GM12878 (cell line): ENCODE data around the gene CWC22.
A peak's percentile ranks its signal among the peaks of the same experiment; 100 is the strongest.

Source experiments
- CHD2 ChIP-seq: IDR thresholded peaks from 2 replicates; pipeline ENCODE4 v1.6.1; 2011; ENCODE audit warnings: low read depth, low read length, improper control_type of control experiment, borderline replicate concordance
- EZH2 ChIP-seq: IDR thresholded peaks from 2 replicates; pipeline ENCODE4 v1.6.1; 2012; ENCODE audit warnings: low read depth, mild to moderate bottlenecking, control low read depth, inconsistent platforms, low read length, borderline replicate concordance; ENCODE audit not compliant: control insufficient read depth
- MYC ChIP-seq: IDR thresholded peaks from 2 replicates; pipeline ENCODE4 v1.6.1; 2011; ENCODE audit warnings: mild to moderate bottlenecking, low read length, moderate library complexity, inconsistent platforms; ENCODE audit not compliant: insufficient read depth, insufficient replicate concordance, insufficient read length, severe bottlenecking
- NFYA ChIP-seq: IDR thresholded peaks from 2 replicates; pipeline ENCODE4 v1.6.1; 2011; ENCODE audit warnings: low read depth, mild to moderate bottlenecking, low read length, improper control_type of control experiment, borderline replicate concordance
- NKRF ChIP-seq: fragments of 450-650 bp; conservative IDR thresholded peaks from 2 replicates; pipeline ENCODE4 v1.6.1; 2017; ENCODE audit warnings: mild to moderate bottlenecking, moderate library complexity
- POLR2A ChIP-seq: IDR thresholded peaks from 2 replicates; pipeline ENCODE4 v1.6.1; 2011; ENCODE audit warnings: low read depth, mild to moderate bottlenecking, low read length
- RELA ChIP-seq: fragments of 450-650 bp; IDR thresholded peaks from 2 replicates; pipeline ENCODE4 v1.8.0; 2014; ENCODE audit warnings: borderline replicate concordance; ENCODE audit not compliant: partially characterized antibody
- RFX5 ChIP-seq: IDR thresholded peaks from 2 replicates; pipeline ENCODE4 v1.6.1; 2011; ENCODE audit warnings: low read depth, low read length, improper control_type of control experiment
- TARDBP ChIP-seq: IDR thresholded peaks from 2 replicates; pipeline ENCODE4 v1.6.1; 2016; ENCODE audit warnings: borderline replicate concordance
- TF ChIP-seq, protein P1 (sequence below), 3 experiments: IDR thresholded peaks in 2 of 3; conservative IDR thresholded peaks in 1 of 3; 2 replicates each; pipeline ENCODE4 v1.5.1; 2011; ENCODE audit warnings: low read depth in 3 of 3, low read length in 3 of 3, mild to moderate bottlenecking in 3 of 3, control low read depth in 2 of 3, moderate library complexity in 2 of 3, inconsistent platforms in 1 of 3, mixed read lengths in 1 of 3; ENCODE audit not compliant: control insufficient read depth in 2 of 3, insufficient read depth in 1 of 3; ENCODE audit errors: extremely low read depth in 1 of 3
- TF ChIP-seq, protein P2 (sequence below): IDR thresholded peaks from 2 replicates; pipeline ENCODE4 v1.6.1; 2011; ENCODE audit warnings: low read depth, low read length, improper control_type of control experiment, borderline replicate concordance

DNA sequence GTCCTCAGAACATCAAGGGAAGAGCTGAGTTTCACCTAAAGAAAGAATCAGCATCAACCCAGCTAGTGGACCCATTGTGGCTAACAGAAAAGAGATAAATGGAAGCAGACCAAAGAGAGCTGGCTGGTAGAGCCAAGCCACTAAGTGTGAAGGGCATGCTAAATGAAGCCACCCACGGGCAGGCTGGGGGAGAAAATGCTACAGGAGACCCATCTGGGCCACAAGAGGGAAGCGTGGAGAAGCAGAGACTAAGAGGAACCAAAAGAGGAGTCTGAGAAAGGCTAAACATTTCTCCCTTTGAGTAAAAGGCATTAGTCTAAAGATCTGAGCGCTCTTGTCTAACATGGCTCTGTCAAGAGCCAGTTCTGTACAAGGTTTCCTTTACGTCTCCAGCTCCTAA, 15.8 kb downstream of the CWC22 start:
- TF ChIP-seq EZH2 (no peak), CHD2 (no peak), RFX5 (no peak), NFYA (no peak), RELA (no peak), NKRF (no peak), POLR2A (no peak), MYC (no peak), TARDBP (no peak)
- TF ChIP-seq, protein P1, sequence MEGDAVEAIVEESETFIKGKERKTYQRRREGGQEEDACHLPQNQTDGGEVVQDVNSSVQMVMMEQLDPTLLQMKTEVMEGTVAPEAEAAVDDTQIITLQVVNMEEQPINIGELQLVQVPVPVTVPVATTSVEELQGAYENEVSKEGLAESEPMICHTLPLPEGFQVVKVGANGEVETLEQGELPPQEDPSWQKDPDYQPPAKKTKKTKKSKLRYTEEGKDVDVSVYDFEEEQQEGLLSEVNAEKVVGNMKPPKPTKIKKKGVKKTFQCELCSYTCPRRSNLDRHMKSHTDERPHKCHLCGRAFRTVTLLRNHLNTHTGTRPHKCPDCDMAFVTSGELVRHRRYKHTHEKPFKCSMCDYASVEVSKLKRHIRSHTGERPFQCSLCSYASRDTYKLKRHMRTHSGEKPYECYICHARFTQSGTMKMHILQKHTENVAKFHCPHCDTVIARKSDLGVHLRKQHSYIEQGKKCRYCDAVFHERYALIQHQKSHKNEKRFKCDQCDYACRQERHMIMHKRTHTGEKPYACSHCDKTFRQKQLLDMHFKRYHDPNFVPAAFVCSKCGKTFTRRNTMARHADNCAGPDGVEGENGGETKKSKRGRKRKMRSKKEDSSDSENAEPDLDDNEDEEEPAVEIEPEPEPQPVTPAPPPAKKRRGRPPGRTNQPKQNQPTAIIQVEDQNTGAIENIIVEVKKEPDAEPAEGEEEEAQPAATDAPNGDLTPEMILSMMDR (IDR thresholded peaks at IDR 0.05 in 2 of 3, conservative IDR thresholded peaks at IDR 0.05 in 1 of 3; ENCODE audit: control insufficient read depth in 2 of 3, extremely low read depth in 1 of 3, insufficient read depth in 1 of 3, low read depth in 3 of 3, low read length in 3 of 3): 0 out of 6 replicates have a peak, but pooled peaks of 1 of the 3 experiments have one; percentile 11
- TF ChIP-seq, protein P2, sequence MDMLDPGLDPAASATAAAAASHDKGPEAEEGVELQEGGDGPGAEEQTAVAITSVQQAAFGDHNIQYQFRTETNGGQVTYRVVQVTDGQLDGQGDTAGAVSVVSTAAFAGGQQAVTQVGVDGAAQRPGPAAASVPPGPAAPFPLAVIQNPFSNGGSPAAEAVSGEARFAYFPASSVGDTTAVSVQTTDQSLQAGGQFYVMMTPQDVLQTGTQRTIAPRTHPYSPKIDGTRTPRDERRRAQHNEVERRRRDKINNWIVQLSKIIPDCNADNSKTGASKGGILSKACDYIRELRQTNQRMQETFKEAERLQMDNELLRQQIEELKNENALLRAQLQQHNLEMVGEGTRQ: no peak
